IPS-18c (cell line): ENCODE results near the gene CPE.
"Not testable (repeated sequence)": the region's sequence is repeated elsewhere in the genome, so short reads cannot be mapped to it uniquely, and the experiment has no call there.

Source experiments
- H3K4me3 ChIP-seq: 2 replicates; pipeline ENCODE4 v1.7.0; 2013; ENCODE audit warnings: low read depth, mild to moderate bottlenecking, low read length, moderate library complexity; ENCODE audit not compliant: insufficient read depth
- H3K9me3 ChIP-seq: one replicate; pipeline ENCODE4 v1.6.1; 2013; ENCODE audit warnings: mild to moderate bottlenecking, low read length, moderate library complexity; ENCODE audit not compliant: control insufficient read depth, insufficient read depth

Gene CPE

DNA sequence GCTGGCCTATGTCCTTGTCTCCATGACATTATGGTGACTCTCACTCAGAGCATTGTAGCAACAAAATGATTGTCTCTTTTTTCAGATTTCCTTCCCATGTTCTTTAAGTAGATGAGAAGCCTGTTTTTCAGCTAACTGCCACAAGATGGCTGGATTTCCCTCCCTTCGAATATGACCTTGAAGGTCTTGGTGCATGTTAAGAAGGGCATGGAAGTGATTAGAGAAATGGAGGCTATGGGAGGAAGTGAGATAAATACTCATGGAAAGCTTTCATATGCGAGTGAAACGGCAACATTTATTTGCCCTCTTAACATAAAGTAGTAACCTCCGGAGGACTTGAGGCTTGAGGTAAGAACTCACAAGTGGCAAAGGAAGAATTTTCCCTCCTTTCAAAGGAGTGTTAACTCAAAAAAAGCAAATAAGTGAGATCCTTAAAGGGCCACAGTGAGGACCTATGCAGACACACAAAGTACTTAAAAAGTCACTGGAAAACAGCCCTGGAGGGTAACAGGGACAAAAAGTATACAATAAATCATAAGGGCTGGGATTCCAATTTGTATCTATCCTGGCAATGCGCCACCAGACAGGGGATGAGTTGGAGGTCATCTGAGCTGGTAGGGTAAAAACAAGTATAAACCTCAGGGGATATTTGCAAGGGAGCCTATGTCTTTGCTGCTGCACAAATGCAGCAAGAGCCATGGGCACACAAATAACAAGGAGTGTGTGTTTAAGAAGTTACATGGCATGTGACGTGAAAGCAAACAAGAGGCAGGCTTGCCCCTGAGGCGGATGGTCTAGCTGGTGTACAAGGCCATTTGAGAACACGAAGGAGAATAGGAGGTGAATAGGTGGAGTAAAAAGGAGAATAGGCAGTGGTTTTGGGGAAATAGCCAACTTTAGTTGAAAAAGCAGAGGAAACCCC, 96.2 kb downstream of the CPE start:
- H3K4me3 ChIP-seq: no peak overlapping the region
- peaks cover 5% of the 10 kb centered on the region for H3K9me3 ChIP-seq

GRCh38 chr4:165475706-165476070, 96.9 kb downstream of the CPE start:
- Histone ChIP-seq H3K4me3 (no peak overlapping the region), H3K9me3 (peaks cover 5% of the 10 kb centered on the region)

GRCh38 chr4:165476214-165477098, 97.6 kb downstream of the CPE start:
- H3K4me3 ChIP-seq: no peak overlapping the region
- H3K9me3 ChIP-seq: peaks cover 5% of the 10 kb centered on the region

- Histone ChIP-seq H3K9me3 (peaks cover 5% of the 10 kb centered on the region), H3K4me3 (no peak overlapping the region)
These were observed 99.0 kb downstream of the CPE start for GRCh38 chr4:165477799-165478198.

DNA sequence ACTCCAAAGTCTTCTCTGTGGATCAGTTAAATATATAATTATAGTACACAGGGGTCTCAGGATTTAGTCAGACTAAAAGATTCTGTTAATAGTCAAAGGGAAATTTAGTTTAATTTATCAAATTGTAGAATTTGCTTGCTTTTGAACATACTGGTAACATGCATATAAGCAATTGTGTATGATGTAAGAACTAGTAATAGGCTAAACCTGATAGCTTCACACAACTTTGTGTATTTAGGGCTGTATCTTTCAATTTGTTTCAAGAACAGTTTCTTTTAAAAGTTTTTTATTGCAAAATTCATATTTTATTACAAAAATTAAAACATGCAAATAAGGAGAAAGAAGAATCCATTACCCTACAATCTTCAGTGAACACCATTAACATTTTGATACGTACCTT, 99.5 kb downstream of the CPE start:
- H3K4me3 ChIP-seq: no peak overlapping the region
- peaks cover 5% of the 10 kb centered on the region for H3K9me3 ChIP-seq

DNA sequence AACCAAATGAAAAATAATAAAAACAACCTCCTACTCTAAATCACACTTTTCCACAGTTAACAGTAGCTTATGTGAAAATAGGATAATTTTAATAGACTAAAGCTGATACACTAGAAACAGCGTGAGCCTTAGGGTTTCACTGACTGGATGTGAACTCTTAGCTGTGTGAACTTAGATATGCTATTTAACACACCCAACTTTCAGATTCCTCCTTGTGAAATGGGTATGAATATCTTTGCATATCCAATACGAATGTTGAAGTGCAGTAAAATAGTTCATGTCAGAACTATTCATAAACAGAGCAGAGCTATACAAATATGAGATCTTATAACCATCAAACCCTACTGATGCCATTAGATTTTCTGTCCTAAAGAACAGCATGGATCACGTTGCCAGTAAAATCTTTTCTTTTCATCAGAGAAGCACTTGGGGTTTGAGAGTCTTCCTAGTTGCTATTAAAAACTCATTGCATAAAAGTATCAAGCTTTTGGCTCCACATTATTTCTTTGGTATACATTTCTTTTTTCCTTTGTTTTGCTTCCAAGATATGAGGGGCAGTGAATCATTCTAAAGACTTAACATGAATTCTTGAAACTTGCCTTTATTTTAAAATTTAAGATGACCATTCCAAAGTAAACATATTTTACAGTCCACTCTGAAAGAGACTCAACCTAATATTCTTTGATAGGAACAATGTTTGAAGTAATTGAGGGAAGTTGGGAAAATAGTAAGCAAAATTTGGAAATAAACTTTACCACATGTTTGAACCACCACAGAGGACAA, 102.4 kb downstream of the CPE start:
- H3K9me3 ChIP-seq: no peaks in the 10 kb centered on the region
- H3K4me3 ChIP-seq: no peak overlapping the region

DNA sequence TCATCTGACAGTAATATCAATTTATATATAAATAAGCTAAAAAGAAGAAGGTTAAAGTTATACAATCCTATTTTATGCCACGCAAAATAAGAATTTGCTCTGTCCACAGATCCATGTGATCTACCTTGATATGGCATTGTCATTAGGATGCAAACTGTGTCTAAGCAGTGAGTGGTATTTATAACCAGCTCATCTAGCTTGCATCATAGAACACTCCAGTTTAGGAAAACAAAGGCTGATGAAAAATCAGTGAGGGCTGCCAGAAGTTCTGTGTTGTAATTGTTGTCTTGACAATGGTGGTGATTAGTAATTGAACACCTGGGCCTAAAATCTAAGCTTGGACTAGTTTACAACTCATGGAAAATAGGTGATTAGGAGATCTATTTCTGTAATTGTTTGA, 111.0 kb downstream of the CPE start:
- no peaks in the 10 kb centered on the region for H3K9me3 ChIP-seq
- H3K4me3 ChIP-seq: no peak overlapping the region

GRCh38 chr4:165492583-165492982, 113.8 kb downstream of the CPE start:
- H3K4me3 ChIP-seq, H3K9me3 ChIP-seq: not testable (repeated sequence)

- H3K9me3 ChIP-seq: no peaks in the 10 kb centered on the region
- no peak overlapping the region for H3K4me3 ChIP-seq
These were observed 114.6 kb downstream of the CPE start for GRCh38 chr4:165493359-165493758.

DNA sequence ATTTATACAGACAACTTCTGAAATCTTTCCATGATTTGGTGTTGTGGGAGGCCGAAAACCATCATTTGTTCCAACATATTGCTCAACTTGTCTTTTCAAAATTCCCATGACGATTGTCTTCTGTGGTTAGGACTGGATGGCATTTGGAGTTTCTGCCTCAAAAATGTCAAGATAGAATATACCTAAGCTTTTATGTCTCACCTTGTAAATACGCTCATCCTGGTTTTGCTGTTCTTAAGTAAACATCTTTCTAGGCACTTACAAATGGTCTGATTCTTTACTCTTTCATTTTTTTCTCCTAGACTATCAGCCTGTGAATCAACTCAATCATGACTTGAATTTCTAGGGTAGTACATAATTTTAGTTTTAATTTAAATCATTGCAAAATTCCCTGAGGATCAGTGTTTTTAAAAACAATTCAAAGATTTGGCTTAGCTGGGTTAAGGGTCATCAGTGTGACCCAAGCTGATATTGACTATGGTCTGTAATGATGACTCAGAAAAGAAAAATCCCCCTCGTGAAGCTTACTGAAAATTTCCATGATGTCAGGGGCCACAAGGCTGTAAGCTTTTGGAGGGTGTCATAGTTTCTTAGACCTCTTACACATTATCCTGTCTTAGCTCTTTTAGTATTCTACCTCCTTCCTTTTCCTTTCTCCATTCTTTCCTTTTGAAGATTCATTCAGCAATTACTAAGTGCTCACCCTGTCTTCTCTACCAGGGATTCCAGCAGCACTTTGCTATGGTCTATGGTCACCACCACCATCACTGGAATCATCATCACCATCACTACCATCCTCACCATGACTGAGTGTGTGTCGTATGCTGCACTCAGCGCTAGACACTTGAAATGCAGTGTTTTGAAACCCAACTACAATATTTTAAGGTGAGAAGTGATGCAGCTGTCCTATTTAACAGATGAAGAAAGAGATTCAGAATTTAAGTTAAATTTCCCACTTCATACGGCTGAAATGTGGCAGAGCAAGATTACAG, 124.4 kb downstream of the CPE start:
- H3K9me3 ChIP-seq: no peaks in the 10 kb centered on the region
- H3K4me3 ChIP-seq: no peak overlapping the region

GRCh38 chr4:165504184-165504583, 125.4 kb downstream of the CPE start:
- H3K9me3 ChIP-seq: no peaks in the 10 kb centered on the region
- no peak overlapping the region for H3K4me3 ChIP-seq

DNA sequence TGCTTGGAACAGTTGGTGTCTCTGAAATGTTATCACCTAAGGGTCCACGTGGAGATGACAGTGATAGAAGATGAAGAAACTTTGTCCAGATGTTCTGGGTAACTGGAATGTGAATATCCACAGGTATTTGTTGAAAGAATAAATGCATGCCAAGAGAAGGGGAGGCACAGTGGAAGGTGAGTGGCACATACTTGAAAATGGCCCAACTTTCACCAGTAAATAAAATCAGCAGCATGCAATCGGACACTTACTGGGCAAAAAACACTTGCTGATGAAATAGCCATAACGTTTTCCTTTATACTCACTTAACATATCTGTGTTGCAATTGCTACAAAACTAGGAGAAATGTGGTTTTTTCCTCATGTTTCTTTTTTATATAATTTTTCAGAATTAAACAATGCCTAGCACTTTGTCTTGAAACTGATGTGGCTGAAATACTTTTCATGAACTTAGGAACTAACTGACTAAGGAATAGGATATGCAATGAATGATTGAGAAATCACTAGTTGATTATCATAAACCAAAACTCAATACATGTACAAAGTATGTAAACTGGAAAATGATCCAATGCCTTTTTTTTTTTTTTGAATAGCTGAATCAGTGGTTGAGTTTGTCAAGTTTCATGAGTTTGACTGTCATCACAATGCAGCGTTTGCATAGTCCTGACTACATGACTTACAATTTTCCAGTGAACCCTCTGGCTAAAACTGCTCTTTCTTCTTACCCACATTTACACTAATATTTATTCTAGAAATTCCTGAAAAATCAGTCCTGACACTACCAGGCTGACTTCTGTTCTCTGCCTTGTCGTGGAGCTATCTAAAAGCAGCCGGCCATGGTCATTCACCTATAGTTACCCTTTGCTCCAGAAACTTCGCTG, 127.4 kb downstream of the CPE start:
- no peaks in the 10 kb centered on the region for H3K9me3 ChIP-seq

DNA sequence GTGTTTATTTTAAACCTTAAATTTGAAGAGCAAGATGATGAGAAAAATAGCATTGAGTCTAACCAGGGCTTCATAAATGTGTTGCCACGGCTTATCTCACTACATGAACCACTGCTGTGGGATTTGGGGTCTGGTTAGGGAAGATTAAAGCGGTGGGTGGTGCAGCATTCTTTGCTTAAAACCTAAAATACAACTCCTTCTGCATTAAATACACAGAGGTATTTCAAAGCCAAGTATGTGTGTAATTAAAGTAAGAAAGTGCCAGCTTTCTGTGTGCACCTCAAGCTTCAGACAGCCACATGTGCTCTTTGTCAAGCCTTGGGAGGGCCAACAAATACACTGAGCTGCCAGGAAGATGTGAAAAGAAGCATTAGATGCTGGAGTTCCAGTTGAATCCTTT, 128.0 kb downstream of the CPE start:
- Histone ChIP-seq H3K9me3 (no peaks in the 10 kb centered on the region), H3K4me3 (no peak overlapping the region)

More for the DNA sequence above, 127.4 kb downstream of the CPE start:
- H3K4me3 ChIP-seq: no peak overlapping the region

GRCh38 chr4:165507381-165507780, 128.6 kb downstream of the CPE start:
- Histone ChIP-seq H3K9me3 (no peaks in the 10 kb centered on the region), H3K4me3 (no peak overlapping the region)

DNA sequence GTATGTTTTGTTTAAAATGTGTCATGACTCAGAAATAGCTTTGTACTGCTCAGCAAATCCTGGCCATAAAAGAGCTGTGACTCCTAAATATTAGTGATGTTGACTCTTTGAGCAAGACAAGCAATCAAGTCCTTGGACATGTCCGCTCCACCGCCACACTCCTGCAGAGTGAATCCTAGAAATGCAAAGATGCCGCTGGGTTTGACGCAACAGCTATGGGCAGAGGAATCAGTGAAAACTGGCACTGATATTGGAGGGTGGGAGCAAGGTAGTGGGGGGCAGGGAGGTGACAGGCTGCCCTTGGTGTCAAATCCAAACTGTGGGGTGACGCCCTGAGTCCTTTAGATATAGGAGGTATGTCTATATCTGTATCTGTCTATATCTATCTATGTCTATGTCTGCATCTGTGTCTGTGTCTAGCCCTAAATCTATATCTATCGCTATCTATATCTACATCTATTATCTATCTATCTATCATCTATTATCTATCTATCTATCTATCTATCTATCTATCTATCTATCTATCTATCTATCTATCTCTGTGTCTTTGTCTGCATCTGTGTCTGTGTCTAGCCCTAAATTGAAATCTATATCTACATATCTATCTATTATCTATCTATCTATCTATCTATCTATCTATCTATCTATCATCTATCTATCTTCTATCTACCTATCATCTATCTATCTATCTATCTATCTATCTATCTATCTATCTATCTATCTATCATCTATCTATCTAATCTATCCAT, 129.7 kb downstream of the CPE start:
- Histone ChIP-seq H3K4me3 (no peak overlapping the region), H3K9me3 (no peaks in the 10 kb centered on the region)
